Raji (cell line): ENCODE data around the gene CXorf51B.
"Not testable (repeated sequence)": the region's sequence is repeated elsewhere in the genome, so short reads cannot be mapped to it uniquely, and the experiment has no call there.

Experiments used
- POLR2A ChIP-seq: IDR thresholded peaks from 2 replicates; pipeline ENCODE4 v1.6.1; 2011; ENCODE audit warnings: low read depth, low read length, control low read depth; ENCODE audit not compliant: insufficient read depth

CXorf51B gene

DNA sequence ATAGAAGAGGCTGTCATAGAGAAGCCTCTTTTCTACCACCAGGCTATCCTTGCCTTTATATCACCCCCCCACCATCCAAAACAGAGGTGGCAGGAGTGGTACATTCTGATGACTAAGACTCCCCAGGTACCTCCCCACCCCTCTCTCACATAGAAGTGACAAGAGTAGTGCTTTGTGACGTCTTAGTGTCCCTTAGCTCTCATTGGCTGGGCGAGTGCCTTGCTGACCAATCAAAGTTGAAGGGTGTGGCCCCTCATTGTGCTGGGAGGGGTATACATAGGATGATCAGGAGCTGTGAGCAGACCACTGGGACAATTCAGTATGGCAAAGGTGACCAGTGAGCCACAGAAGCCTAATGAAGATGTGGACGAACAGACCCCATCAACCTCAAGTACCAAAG is at the start of gene CXorf51B:
Gene CXorf51B, plus strand, starts transcription at position 301 of the 400 bp plus-strand sequence. Its CDS starts 21 bp downstream, at position 322.
- TF ChIP-seq POLR2A = not testable (repeated sequence)

DNA sequence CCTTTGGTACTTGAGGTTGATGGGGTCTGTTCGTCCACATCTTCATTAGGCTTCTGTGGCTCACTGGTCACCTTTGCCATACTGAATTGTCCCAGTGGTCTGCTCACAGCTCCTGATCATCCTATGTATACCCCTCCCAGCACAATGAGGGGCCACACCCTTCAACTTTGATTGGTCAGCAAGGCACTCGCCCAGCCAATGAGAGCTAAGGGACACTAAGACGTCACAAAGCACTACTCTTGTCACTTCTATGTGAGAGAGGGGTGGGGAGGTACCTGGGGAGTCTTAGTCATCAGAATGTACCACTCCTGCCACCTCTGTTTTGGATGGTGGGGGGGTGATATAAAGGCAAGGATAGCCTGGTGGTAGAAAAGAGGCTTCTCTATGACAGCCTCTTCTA is 5.1 kb downstream of the CXorf51B start, which contains the start of gene CXorf51A:
Gene CXorf51A, minus strand, starts transcription at position 101 of the 400 bp plus-strand sequence. Its CDS starts 21 bp downstream, at position 80.
- TF ChIP-seq POLR2A = not testable (repeated sequence)

DNA sequence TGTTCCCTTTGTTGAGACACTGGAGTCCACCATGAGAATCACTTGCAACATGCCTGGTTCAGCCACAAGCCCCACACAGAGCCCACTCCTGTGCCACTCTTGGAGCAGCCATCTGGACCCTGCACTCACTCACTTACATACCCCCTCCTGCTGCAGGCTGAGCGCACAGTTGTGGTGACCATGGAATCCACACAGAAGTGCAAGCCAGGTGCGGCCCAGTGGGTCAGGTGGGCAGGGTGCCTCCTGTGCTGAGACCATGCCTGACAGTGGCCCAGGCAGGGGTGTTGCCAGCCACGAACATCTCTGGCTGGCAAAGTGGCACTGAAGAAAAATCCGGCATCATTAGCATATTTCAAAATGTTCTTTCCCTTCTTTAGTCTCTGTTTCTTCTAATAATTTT is 22.4 kb downstream of the CXorf51B start:
- no peak for TF ChIP-seq POLR2A

DNA sequence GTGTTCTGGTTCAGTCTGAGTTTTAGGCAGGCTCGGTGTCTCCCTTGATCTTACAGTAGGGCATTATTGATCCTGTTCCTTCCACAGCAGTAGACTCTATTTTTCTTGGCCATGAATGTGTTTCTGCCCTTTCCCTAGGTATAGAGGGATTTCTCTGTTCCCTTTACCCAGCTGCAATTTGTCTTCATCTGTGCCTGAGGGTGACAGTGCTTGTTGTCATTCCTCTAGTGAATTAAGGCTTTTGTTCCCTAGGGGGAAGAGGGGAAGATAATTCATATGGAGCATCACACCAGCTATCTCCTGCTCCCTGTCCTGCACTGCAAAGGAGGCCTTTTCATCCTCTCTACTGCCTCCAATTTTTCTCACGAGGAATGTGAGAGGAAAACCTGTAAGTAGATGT is 44.7 kb downstream of the CXorf51B start:
- no peak for TF ChIP-seq POLR2A
